AG09319 (cell line): ENCODE measurements around the gene CA10.

Experiments used
- DNase-seq: peaks from one replicate; pipeline ENCODE4 v3.0.0-alpha.2; 2010; ENCODE audit warnings: low read depth; ENCODE audit errors: extremely low read depth
- CTCF ChIP-seq: IDR thresholded peaks from 2 replicates; pipeline ENCODE4 v1.5.1; 2011; ENCODE audit warnings: low read depth, mild to moderate bottlenecking, inconsistent platforms, low read length, moderate library complexity

The CA10 gene

GRCh38 chr17:51799240-51799639, 359.3 kb downstream of the CA10 start:
- no peak for DNase-seq
- TF ChIP-seq CTCF, result no peak

GRCh38 chr17:51797150-51797549, 361.4 kb downstream of the CA10 start:
- TF ChIP-seq CTCF, result no peak
- no peak for DNase-seq

GRCh38 chr17:51796026-51796425, 362.5 kb downstream of the CA10 start:
- TF ChIP-seq CTCF, result no peak

GRCh38 chr17:51795401-51795800, 363.1 kb downstream of the CA10 start:
- DNase-seq, result no peak

More at GRCh38 chr17:51796026-51796425, 362.5 kb downstream of the CA10 start:
- DNase-seq, result no peak

GRCh38 chr17:51794466-51794865, 364.0 kb downstream of the CA10 start:
- no peak for DNase-seq
- TF ChIP-seq CTCF, result no peak

More at GRCh38 chr17:51795401-51795800, 363.1 kb downstream of the CA10 start:
- TF ChIP-seq CTCF, result no peak

GRCh38 chr17:51793686-51794085, 364.8 kb downstream of the CA10 start:
- no peak for TF ChIP-seq CTCF
- DNase-seq, result no peak

- no peak for DNase-seq
- TF ChIP-seq CTCF, result no peak
These were observed 379.7 kb downstream of the CA10 start for GRCh38 chr17:51778842-51779241.
